ENCODE results near the gene PTS. TPM values are rescaled to one million over a fixed set of nuclear protein-coding genes. Genes with fewer than 3 reads are reported as not detected.

PTS gene
- total RNA-seq, 1 experiment from 2014 or later, result 48.6 TPM

- no peak overlapping the region for H3K23ac ChIP-seq (ENCODE audit: insufficient read length, low read depth, low read length)
- H3K27ac ChIP-seq (ENCODE audit: insufficient read length, low read depth, low read length), result no peak overlapping the region
- no peak overlapping the region for H4K91ac ChIP-seq (ENCODE audit: insufficient read length, low read depth, low read length)
- no peak for DNase-seq
- no peak overlapping the region for H2AK5ac ChIP-seq (ENCODE audit: insufficient read length, low read length)
- no peak overlapping the region for H4K8ac ChIP-seq (replicated peaks; ENCODE audit: insufficient read length, low read depth, low read length)
- H2BK5ac ChIP-seq (ENCODE audit: insufficient read length, low read length), result no peak overlapping the region
- no peaks in the 10 kb centered on the region for H3K79me1 ChIP-seq (ENCODE audit: insufficient read depth, low read depth, low read length, poor library complexity, severe bottlenecking)
- no peak overlapping the region for H3K18ac ChIP-seq (ENCODE audit: insufficient read length, low read depth, low read length)
- Mint-ChIP-seq H3K4me3 (no peak overlapping the region), H3K4me1 (peaks cover 4 to 7% of the 10 kb centered on the region in 2 experiments; a peak in 2 of 4 replicates), H3K27ac (no peak overlapping the region), H3K27me3 (ENCODE audit: low read depth) (no peaks in the 10 kb centered on the region; the same call in 1 of the 2 replicates), H3K36me3 (ENCODE audit: insufficient read depth in 1 of 3, low read depth in 3 of 3) (no peaks in the 10 kb centered on the region), H3K9me3 (no peaks in the 10 kb centered on the region; a peak in 1 of 5 replicates)
- no peaks in the 10 kb centered on the region for H3K4me1 ChIP-seq (ENCODE audit: insufficient read depth, low read length)
- WGBS (ENCODE audit: extremely low coverage, insufficient read length, low lambda C conversion rate), result no CpG with 5 or more reads among the region's 11 CpGs
- no peak overlapping the region for H3K4me2 ChIP-seq (ENCODE audit: insufficient read depth, insufficient read length, low read length)
- H3K79me2 ChIP-seq (ENCODE audit: insufficient read depth, low read length), result no peaks in the 10 kb centered on the region
- no peak overlapping the region for H2AFZ ChIP-seq (ENCODE audit: low read length)
- H3K14ac ChIP-seq (ENCODE audit: insufficient read depth, low read length), result no peak overlapping the region
- H3T11ph ChIP-seq (ENCODE audit: low read length), result no peak overlapping the region
- no peak overlapping the region for H3K4ac ChIP-seq (ENCODE audit: low read depth, low read length)
- H4K20me1 ChIP-seq (ENCODE audit: control insufficient read depth, insufficient read depth, insufficient read length), result no peaks in the 10 kb centered on the region
- no peak overlapping the region for H2BK15ac ChIP-seq (ENCODE audit: low read depth, low read length)
- no peaks in the 10 kb centered on the region for H3K9me3 ChIP-seq (ENCODE audit: control insufficient read depth, low read depth, low read length)
- no peaks in the 10 kb centered on the region for H3K27me3 ChIP-seq (ENCODE audit: insufficient read depth, low read length)
- no peak for TF ChIP-seq CTCF (conservative IDR thresholded peaks at IDR 0.05)
- no peak overlapping the region for H2BK120ac ChIP-seq (ENCODE audit: low read depth, low read length, poor library complexity, severe bottlenecking)
- H2BK12ac ChIP-seq (ENCODE audit: insufficient read length, low read depth, low read length), result no peak overlapping the region
- no peak overlapping the region for H4K5ac ChIP-seq (ENCODE audit: insufficient read length, low read depth, low read length)
- no peak overlapping the region for H3K9ac ChIP-seq (ENCODE audit: extremely low read depth, insufficient read length, low read length)
- H3K23me2 ChIP-seq (ENCODE audit: insufficient read length, low read depth, low read length, poor library complexity, severe bottlenecking), result no peaks in the 10 kb centered on the region
- no peak overlapping the region for H2BK20ac ChIP-seq (ENCODE audit: low read depth, low read length, poor library complexity, severe bottlenecking)
- no peak overlapping the region for H3K56ac ChIP-seq (ENCODE audit: insufficient read length, low read depth, low read length)
Measured at GRCh38 chr11:112265659-112266409, 39.6 kb downstream of the PTS start.

Measured in H9 (cell line).